Kidney epithelial cell (primary cell): ENCODE measurements around the gene ULK4. TPM values are rescaled to one million over a fixed set of nuclear protein-coding genes. Genes with fewer than 3 reads are reported as not detected.

ENCODE experiments used
- DNase-seq: peaks from one replicate; pipeline ENCODE4 v3.0.0-alpha.2; 2010; ENCODE audit warnings: low read depth
- H3K27me3 ChIP-seq: 2 replicates; pipeline ENCODE4 v1.6.0; 2011; ENCODE audit warnings: low read length; ENCODE audit not compliant: control insufficient read depth, insufficient read depth
- H3K36me3 ChIP-seq: 2 replicates; pipeline ENCODE4 v1.5.1; 2011; ENCODE audit warnings: low read length; ENCODE audit not compliant: control insufficient read depth, insufficient read depth
- H3K4me3 ChIP-seq: 2 replicates; pipeline ENCODE4 v1.5.1; 2011; ENCODE audit warnings: low read depth, mild to moderate bottlenecking, control low read depth, low read length
- total RNA-seq: library from RNA; depleted of rRNA; stranded (reverse); fragments of >200 nt; gene quantifications from 2 replicates; pipeline ENCODE4 v1.2.3, GENCODE V29; 2015
- TF ChIP-seq, protein P1 (sequence below): IDR thresholded peaks from 2 replicates; pipeline ENCODE4 v1.5.1; 2011; ENCODE audit warnings: mild to moderate bottlenecking, moderate library complexity, low read length, control low read depth, inconsistent platforms; ENCODE audit not compliant: insufficient read depth, poor library complexity, severe bottlenecking

Gene ULK4
- total RNA-seq, 1 donor from 2014 or later = 18.3 TPM

GRCh38 chr3:41205591-41205990, 756.3 kb downstream of the ULK4 start:
- no peak for DNase-seq
- TF ChIP-seq, protein P1, sequence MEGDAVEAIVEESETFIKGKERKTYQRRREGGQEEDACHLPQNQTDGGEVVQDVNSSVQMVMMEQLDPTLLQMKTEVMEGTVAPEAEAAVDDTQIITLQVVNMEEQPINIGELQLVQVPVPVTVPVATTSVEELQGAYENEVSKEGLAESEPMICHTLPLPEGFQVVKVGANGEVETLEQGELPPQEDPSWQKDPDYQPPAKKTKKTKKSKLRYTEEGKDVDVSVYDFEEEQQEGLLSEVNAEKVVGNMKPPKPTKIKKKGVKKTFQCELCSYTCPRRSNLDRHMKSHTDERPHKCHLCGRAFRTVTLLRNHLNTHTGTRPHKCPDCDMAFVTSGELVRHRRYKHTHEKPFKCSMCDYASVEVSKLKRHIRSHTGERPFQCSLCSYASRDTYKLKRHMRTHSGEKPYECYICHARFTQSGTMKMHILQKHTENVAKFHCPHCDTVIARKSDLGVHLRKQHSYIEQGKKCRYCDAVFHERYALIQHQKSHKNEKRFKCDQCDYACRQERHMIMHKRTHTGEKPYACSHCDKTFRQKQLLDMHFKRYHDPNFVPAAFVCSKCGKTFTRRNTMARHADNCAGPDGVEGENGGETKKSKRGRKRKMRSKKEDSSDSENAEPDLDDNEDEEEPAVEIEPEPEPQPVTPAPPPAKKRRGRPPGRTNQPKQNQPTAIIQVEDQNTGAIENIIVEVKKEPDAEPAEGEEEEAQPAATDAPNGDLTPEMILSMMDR = no peak
- Histone ChIP-seq H3K4me3 (no peak overlapping the region), H3K27me3 (no peaks in the 10 kb centered on the region), H3K36me3 (no peaks in the 10 kb centered on the region)

DNA sequence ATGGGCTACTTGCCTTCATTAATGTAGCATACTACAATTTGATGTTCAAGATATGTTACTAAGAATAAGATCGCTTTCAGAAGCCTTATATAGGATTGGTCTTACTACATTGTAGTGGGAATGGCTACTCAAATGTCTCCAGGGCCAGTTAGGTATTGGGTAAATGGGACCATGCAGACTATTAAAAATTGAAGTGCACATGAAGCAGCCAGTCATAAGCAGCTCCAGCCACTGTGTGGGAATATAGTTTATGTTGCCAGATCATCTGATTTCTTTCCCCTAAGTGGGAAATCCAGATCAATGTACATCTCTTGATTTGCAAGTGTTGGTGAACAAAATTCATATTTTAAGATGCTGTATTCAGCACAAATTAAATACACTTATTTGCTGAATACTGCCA, 757.5 kb downstream of the ULK4 start:
- Histone ChIP-seq H3K36me3 (no peaks in the 10 kb centered on the region), H3K4me3 (no peak overlapping the region), H3K27me3 (no peaks in the 10 kb centered on the region)
- TF ChIP-seq, protein P1 = no peak
- no peak for DNase-seq

DNA sequence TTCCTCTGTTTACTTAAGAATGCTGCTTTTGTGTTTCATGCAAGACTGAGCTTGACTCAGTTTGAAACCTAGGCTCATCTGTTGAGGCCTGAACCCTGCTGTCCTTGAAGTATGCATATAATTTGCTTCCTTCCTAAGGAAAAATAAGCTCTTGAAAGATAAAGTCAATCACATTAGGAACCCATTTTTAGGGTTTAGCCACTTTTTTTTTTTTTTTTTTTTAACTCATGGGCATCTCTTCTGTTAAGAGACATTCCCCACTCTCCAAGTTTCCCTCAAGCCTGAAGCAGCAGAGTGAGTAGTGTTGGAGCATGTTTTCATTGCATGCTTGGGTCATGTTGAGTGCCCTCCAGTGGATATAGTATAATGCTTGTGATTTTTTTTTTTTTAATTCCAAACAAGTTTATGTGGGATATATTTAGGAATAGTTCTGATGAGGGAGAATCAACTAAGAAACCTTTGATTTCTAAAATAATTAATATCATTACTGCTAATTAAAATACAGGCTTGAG, 759.0 kb downstream of the ULK4 start:
- TF ChIP-seq, protein P1 = peak; percentile 49
- DNase-seq = no peak
- Histone ChIP-seq H3K4me3 (no peak overlapping the region), H3K36me3 (no peaks in the 10 kb centered on the region), H3K27me3 (no peaks in the 10 kb centered on the region)

DNA sequence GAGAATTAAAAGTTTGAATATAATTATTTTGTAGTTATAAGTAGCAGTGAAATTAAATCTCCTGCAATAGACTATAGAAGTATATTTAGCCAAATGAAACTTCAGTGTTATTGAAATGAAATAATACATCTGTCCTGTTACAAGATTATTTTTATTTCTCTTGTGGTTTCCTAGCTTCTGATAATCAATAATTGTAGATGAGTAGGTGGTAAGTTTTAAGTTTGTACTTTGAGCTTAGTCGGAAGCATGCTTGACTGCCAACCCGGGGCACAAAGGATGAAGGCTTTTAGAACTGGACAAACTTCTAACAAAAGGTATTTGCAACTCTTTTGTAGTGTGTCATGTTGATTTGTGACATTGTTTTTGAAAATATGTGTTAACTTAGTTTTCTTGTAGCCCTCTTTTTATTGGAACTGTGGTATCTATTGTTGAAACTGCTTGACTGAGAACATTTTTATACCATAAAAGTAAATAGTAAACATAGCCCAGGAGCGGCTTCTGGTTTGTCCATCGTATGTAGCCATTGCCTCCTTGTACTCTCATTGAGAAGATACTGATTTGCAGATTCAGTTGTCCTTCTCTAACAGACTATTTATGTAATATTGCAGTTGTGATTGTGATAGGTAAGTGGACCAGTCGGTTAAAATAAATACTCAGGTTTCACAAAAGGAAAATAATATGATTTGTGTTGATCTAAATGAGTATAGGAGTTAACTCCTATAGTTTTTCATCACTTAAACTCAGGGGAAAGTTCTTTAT, 759.6 kb downstream of the ULK4 start:
- Histone ChIP-seq H3K4me3 (peak overlapping the region; percentile 99), H3K27me3 (no peaks in the 10 kb centered on the region), H3K36me3 (no peaks in the 10 kb centered on the region)
- TF ChIP-seq, protein P1 = no peak
- DNase-seq = no peak

GRCh38 chr3:41200669-41201021, 761.3 kb downstream of the ULK4 start:
- Histone ChIP-seq H3K27me3 (no peaks in the 10 kb centered on the region), H3K36me3 (no peaks in the 10 kb centered on the region), H3K4me3 (peak overlapping the region; percentile 99)
- DNase-seq = no peak
- TF ChIP-seq, protein P1 = no peak
